Anterior cingulate cortex (tissue), 58 donors: Measurements from ENCODE around the gene TTC7B.
A peak's percentile ranks its signal among the peaks of the same experiment; 100 is the strongest.

Experiments
- DNase-seq, 58 donors: peaks; one replicate each; lab custom pipeline; 2025; lab: John Stamatoyannopoulos, UW

Gene TTC7B

GRCh38 chr14:90808759-90809529 lies 7.3 kb downstream of the TTC7B start:
- no peak for DNase-seq

- no peak for DNase-seq
Observed at GRCh38 chr14:90807060-90807459, 9.2 kb downstream of the TTC7B start.

- DNase-seq = peak in 46 of 58 donors; percentile 17 to 75 (median 50)
Observed at GRCh38 chr14:90805662-90806540, 10.3 kb downstream of the TTC7B start.

- no peak for DNase-seq
Observed at GRCh38 chr14:90805084-90805391, 11.2 kb downstream of the TTC7B start.

- DNase-seq = no peak
Observed at GRCh38 chr14:90804292-90805083, 11.7 kb downstream of the TTC7B start.

GRCh38 chr14:90803249-90803648 lies 13.0 kb downstream of the TTC7B start:
- DNase-seq = no peak

- DNase-seq = no peak
Observed at GRCh38 chr14:90799420-90799819, 16.8 kb downstream of the TTC7B start.

GRCh38 chr14:90797919-90798318 lies 18.3 kb downstream of the TTC7B start:
- no peak for DNase-seq

GRCh38 chr14:90797451-90797850 lies 18.8 kb downstream of the TTC7B start:
- DNase-seq = no peak

- DNase-seq = no peak
Observed at GRCh38 chr14:90796329-90796728, 19.9 kb downstream of the TTC7B start.

- DNase-seq = no peak
Observed at GRCh38 chr14:90795744-90796143, 20.5 kb downstream of the TTC7B start.

GRCh38 chr14:90791486-90791885 lies 24.7 kb downstream of the TTC7B start:
- no peak for DNase-seq

GRCh38 chr14:90788031-90788430 lies 28.2 kb downstream of the TTC7B start:
- peak in 3 of 58 donors; percentile 13 to 33 (median 21) for DNase-seq

GRCh38 chr14:90785876-90786450 lies 30.3 kb downstream of the TTC7B start:
- DNase-seq = no peak

- DNase-seq = peak in 37 of 58 donors; percentile 10 to 74 (median 48)
Observed at GRCh38 chr14:90785471-90785870, 30.8 kb downstream of the TTC7B start.

GRCh38 chr14:90784621-90785270 lies 31.5 kb downstream of the TTC7B start:
- DNase-seq = no peak

GRCh38 chr14:90783344-90783743 lies 32.9 kb downstream of the TTC7B start:
- DNase-seq = no peak

GRCh38 chr14:90782892-90783291 lies 33.3 kb downstream of the TTC7B start:
- no peak for DNase-seq

- DNase-seq = no peak
Observed at GRCh38 chr14:90781876-90782275, 34.4 kb downstream of the TTC7B start.

- no peak for DNase-seq
Observed at GRCh38 chr14:90781344-90781761, 34.9 kb downstream of the TTC7B start.
